Endometrial microvascular endothelial cells (primary cell): Measurements from ENCODE around the gene BST1. TPM values are rescaled to one million over a fixed set of nuclear protein-coding genes. Genes with fewer than 3 reads are reported as not detected.

Experiments
- in situ Hi-C: cut with HindIII; loops from 2 replicates; pipeline ENCODE4 v1.10.0; 2017; ENCODE audit warnings: low sequenced_read_pairs, low pct_unique_long_range_greater_than_20kb; ENCODE audit errors: inconsistent ontology term
- total RNA-seq: library from RNA; depleted of rRNA; stranded (reverse); fragments of >200 nt; gene quantifications from one replicate; pipeline ENCODE4 v1.2.3, GENCODE V29; 2015; ENCODE audit errors: inconsistent ontology term

BST1 gene, protein sequence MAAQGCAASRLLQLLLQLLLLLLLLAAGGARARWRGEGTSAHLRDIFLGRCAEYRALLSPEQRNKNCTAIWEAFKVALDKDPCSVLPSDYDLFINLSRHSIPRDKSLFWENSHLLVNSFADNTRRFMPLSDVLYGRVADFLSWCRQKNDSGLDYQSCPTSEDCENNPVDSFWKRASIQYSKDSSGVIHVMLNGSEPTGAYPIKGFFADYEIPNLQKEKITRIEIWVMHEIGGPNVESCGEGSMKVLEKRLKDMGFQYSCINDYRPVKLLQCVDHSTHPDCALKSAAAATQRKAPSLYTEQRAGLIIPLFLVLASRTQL
- 27.3 TPM for total RNA-seq

DNA sequence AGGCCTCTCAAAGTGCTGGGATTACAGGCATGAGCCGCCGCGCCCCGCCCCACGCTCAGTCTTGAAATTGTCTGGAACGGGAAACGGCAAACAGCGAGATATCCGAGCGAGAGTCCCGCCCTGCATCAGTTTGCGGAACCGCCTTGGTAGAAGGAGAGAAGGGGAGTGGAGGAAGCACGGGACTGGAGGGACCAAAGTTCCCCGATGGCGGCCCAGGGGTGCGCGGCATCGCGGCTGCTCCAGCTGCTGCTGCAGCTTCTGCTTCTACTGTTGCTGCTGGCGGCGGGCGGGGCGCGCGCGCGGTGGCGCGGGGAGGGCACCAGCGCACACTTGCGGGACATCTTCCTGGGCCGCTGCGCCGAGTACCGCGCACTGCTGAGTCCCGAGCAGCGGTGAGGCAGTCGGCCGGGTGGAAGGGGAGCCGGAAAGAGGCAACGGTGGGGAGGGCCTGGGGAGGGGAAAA, at the start of gene BST1:
Gene BST1 (plus strand): TSS at position 125 of the 463 bp plus-strand sequence. CDS start 80 bp downstream, at position 205.
- in situ Hi-C loops, result no loop called here

DNA sequence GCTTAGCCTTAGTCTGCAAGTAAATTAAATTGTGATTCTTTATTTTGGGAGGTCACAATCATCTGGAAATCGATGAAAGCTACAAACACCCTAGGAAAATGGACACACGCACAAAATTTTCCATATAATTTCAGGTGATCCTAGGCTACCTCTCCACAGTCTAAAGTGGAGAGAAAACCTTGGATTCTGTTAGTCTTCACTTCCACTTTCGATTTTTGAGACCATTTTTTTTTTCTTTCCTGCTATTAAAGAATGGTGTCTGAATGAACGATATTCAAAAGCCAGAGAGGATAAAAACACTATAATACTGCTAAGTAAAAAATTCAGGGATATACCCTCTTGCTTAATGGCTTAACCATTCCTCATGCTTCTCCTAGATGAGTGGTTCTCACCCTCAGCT, 49.4 kb upstream of the BST1 start:
- in situ Hi-C loops, result no loop called here

DNA sequence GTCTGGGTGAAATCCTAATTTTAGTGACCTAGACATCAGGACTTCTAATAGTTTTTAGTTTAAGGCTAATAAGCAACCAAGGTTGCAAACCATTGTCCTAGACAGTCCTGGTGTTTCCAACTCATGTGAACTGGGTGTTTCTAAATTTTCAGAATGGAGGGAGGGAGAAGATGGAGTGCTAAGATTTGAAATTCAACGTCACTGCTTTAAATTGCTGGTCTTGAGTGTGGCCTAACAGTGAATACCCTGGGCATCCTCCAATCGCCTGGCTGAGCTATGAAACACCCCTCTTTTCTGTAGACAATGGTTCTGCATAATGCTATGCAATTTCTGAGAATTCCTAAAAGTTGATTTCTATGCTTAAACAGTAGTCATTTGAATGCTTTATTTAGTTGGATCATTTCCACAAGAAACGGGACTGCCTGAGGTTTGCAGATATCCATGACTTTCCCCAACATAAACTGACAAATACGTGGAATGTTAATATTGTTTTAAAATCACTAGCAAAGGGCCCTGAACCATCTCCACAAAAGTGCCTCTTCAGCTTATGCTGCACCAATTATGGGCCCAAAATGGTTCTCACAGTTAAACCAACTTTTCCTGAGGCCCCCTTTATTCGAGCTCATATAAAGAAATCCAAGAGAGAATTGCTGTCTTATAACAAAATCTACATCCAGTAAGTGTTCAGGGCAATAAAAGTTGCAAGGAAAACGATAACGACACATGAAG, 48.8 kb upstream of the BST1 start:
- in situ Hi-C loops, result no loop called here

DNA sequence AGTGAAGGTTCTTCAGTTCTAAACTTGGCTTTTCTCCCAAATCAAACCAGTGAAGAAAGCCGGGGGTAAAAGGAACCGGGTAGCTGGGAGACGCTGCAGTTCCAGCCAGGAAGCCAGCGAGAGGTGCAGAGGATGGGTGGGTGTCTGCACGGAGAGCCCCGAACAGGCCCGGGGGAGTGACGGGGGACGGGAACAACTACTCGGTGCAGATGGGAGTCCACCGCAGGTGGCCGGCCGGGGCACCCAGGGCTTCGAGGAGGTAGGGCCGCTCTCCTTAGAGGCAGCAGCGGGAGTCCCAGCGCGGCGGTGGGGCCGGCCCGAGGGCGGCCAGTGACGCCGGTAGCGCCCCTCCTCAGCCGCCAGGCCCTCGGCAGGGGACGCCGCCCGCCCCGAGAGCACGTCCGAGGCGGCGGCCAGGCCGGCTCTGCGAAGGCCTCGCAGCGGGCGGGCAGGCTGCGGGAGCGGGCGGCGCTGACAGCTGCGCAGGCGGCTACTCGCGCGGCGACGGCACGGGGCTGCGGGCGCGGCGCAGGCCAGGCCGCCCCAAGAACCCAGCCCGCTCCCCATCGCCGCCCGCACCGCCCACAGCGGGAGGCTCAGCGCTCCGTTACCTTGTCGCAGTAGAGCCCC, 48.2 kb upstream of the BST1 start:
- in situ Hi-C loops, result no loop called here

DNA sequence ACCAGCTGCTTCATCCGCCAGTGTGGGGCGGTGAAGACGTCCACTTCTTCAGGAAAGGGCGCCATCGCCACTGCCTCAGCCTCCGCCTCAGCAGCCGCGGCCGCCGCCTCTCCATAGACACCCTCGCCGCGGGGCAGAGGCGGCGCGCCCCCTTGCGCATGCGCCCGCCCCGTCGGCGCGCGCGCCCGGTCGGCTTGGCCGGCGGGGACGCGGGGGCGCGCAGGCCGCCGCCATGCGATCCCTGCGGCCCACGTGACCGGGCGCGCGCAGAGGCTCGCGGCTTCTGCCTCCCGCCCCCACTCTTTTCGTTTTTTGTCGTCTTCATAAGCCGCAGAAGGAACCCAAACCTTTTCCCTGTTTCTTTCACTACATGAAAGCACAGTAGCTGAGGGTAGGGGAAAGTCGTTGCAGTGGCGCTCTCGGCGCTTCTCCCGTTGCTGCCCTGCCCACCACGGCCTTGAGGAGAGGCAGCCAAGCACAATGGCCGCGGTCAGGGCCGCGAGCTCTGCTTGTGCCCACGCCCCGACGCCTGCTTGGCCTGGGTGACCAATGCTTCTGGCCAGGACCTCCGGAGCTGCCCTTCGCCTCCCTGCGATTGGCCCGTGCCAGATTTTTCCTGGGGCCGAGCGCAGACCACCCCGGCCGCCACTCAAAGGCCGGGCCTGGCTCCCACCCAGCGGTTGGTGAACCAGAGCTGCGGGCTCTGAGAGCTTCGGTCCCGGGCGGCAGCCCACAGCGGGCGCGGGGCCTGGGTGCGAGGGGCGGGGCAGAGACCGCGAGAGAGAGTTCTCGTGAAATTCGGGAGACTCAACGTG, 47.4 kb upstream of the BST1 start, which contains the start of gene FBXL5:
Gene FBXL5 (minus strand): TSS at position 135 of the 815 bp plus-strand sequence. CDS start 70 bp downstream, at position 65.
- in situ Hi-C loops, result no loop called here

DNA sequence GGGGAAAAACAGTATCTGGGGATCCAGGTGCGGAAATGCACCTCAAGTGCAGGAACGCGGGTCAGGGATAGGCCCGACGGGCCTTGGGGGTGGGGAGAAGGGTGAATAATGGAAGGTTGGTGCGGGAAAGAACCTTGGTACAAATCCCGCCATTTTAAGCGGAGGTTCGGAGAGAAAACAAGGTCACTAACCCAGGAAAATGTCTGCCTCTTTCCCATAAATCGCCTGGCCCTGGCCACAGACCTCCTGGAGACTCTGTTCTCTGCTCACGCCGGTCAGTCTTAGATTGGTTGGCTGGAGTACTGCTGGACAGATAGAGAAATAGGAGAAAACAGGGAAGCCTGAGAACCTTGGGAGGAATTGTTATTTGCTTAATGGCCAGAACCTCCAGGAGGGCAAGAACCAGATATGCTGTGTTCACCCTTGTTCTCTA, 46.8 kb upstream of the BST1 start:
- in situ Hi-C loops, result no loop called here

DNA sequence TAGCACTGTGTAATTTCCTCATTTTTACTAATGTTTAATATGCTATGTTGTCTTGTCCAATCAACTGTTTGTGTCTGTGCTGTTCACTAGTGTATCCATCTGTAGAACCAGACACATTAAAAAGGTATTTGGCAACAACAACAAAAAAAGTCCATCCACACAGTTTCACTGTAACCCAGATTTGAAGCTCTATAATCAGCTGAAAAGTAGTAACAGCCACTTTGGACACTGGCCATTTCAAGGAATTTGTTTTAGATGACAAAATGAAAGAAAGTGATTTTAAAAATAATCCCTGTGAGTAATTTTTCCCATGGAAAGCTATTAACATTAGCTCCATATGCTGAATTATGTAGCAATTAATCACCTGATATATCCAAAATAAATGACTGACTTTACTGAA, 45.5 kb upstream of the BST1 start:
- in situ Hi-C loops, result no loop called here

DNA sequence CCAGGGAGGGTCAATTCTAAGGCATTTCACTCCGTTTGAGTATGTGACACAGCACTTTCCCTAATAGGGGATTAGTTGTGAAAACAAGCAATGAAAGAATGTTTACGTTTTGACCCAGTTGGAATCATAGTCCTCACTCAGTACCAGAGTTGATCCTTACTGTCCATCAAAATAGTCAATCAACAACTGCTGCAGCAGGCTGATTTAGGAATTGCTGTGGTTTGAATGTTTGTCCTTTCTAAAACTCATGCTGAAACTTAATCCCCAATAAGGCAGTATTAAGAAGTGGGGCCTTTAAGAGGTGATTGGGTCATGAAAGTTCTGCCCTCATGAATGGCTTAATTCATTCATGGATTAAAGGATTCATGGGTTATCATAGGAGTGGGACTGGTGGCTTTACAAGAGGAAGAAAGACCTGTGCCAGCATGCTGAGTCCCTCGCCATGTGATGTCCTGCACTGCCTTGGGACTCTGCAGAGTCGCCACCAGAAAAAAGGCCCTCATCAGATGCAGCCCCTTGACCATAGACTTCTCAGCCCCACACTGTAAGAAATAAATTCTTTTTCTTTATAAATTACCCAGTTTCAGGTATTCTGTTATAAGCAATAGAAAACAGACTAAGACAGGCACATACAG, 44.6 kb upstream of the BST1 start:
- in situ Hi-C loops, result no loop called here

DNA sequence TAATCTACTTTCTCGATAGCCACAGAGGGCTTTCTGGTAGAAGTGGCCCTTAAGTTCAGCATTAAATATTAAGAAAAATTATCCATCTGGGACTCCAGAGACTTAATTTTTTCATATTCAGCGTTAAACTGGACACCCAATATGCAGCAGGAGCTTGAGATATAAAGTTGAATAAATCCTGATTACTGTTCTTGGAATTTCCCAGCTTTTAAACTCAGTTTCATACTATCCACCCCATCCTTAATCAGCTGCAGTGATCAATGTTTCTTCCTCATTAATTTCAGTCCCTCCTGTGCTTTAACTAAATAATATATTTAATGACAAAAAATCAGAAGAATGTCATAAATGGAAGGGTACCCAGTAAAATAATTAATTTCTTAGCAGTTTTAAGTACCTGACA, 44.1 kb upstream of the BST1 start:
- in situ Hi-C loops, result no loop called here

DNA sequence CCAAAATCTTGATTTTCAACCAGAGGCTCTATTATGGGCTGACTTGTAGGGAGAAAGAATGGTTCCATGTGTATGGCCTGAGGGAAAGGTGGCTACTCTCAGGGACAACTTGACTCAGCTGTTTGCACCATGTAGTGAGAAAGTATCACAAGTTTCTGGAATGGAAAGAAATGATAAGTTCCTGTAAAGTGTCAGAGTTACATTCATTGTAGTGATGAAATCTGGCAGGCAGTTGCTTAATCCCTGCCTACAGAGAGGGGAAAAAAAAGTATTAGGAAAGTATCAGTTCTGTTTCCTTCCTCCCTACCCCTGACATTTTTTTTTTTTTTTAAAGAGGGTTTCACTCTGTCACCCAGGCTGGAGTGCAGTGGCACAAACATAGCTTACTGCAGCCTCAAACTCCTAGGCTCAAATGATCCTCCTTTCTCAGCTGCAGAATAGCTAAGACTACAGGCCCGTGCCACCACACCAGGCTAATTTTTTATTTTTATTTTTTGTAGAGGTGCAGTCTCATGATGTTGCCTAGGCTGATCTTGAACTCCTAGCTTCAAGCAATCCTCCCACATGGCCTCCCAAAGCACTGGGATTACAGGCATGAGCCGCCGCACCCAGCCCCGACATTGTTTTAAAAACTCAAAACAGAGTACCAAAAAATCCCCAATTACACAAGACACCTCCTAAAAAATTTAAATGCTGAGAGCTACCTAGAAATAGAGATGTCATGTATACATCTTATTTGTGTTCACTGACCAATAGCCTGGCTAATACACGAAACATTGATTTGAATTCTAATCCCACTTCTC, 42.9 kb upstream of the BST1 start:
- in situ Hi-C loops, result no loop called here

DNA sequence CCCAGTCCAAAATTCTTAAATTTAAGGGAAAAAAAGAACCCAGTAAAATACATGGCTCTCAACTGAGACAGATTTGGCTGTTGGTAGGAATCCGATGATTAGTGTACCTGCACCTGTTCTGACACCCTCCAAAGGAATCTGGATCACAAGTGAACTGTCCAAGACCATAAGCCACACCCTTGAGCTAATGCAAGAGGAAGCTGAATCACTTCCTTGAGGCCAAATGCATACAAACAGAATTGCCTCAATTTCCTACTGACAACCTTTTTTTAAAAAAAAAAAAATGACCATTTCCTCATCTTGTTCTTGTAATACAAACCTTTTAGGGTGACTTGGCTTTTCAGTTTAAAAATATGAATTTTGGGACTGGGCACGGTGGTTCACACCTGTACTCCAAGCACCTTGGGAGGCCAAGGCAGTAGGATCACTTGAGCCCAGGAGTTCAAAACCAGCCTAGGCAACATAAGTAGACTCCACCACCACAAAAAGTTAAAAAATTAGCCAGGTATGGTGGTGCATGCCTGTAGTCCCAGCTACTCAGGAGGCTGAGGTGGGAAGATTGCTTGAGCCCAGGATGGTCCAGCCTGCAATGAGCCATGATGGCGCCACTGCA, 37.0 kb upstream of the BST1 start:
- in situ Hi-C loops, result no loop called here

DNA sequence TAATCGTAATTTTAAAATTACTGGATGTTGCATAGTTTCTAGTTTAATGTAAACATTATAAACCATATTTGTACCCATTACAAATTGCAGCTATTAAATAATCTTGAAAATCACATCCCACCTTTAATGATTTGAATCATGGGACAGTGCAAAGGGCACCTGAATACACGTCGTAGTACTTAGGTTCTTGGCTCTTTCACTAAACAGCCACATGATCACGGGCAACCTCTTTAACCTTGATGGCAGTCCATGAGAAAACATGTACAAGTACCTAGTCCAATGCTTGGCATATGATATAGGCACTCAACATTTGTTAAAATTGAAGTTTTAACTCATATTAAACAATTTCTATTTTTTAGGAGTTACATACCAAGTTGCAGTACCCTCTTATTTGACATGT, 35.9 kb upstream of the BST1 start:
- in situ Hi-C loops, result no loop called here

DNA sequence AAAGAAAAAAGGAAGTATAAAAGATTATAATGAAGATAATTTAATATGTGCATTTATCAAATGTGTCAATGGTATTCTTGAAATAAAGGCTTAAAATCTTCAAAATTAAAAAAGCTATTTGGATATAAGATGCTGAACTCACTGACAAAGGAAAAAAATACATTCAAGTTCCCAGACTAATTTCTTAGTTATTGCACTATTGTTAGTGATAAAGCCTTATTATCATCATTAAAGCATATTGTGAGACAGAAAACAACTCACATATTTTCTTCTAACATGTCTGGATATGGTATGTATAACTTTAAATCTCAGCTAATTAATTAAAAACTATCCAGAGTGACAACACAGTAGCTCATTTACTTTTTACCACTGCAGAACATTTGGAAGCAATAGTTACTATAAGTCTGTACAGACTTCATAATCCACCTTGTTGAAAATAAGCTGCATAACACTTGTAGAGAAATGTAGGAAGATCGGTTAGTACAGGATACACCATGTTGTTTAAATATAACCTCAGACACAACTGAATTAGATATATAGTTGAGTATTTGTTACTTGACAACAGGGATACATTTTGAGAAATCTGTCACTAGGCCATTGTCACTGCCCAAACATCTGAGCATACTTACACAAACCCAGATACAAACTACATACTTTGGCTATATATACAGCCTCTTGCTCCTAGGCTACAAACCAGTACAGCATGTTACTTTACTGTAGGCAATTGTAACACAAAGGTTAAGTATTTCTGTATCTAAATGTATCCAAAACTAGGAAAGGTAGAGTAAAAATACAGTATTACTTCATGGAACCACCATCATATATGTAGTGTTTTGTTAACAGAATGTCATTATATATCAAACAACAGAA, 34.1 kb upstream of the BST1 start:
- in situ Hi-C loops, result no loop called here

DNA sequence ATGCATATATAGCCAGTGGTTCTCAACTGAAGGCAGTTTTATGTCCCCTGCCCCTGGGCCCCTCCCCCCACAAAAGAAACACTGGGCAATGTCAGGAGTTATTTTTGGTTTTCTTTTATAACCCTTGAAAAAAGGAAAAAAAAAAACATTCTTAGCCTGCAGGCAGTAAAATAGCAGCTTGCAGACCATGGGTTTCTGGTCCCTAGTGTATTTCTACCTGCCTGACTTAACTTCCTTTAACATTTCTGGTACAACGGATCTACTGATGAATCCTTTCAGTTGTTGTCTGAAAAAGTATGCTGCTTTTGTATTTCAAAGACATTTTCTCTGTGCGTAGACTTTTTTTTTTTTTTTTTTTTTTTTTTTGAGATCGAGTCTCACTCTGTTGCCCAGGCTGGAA, 32.3 kb upstream of the BST1 start:
- in situ Hi-C loops, result no loop called here

DNA sequence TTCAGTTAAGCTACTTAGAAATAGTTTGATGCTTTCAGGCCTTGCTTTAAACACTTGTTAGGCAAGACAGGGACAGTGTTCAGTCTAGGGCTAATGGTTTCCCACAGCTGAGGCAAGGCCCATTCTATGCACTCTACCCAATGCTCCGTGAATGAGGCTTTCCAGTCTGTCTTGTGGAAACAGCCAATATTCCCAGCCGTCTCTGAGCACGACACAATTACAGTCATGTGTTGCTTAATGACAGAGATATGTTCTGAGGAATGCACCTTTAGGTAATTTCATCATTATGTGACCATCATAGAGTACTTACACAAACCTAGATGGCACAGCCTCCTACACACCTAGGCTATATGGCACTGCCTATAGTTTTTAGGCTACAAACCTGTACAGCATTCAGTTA, 30.8 kb upstream of the BST1 start:
- in situ Hi-C loops, result no loop called here

DNA sequence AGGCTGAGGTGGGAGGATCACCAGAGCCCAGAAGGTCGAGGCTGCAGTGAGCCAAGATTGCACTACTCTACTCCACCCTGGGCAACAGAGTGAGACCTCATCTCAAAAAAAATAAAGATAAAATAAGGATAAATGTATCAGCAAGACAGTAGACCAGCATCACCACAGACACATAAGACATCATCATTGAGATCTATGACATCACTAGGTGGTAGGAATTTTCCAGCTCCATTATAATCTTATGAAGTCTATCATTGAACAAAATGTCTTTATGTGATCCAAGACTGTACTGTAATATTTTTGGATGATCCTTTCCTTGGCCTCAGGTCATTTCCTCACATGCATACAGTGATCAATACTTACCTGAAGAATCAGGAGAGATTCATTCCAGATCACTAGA, 29.5 kb upstream of the BST1 start:
- in situ Hi-C loops, result no loop called here

DNA sequence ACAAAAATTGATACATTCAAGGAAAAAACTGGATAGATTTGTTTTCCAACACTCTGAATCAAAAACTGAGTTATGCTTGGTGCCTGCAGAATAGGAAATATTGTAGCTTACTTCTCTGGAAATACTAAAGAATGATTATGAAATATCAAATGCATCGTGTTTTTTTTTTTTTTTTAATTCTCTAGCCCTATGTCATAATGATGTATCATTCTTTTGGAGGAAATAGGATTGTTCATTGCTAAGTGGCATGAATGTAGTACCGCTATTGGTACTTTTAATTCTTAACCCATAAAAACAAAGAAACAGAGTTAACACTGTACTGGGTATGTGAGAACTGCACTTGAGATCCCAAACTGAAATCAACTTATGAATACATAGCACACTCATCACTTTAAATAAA, 28.8 kb upstream of the BST1 start:
- in situ Hi-C loops, result no loop called here
